Liver (tissue), 9 donors: Measurements from ENCODE around the gene EMSY. TPM values are rescaled to one million over a fixed set of nuclear protein-coding genes. Genes with fewer than 3 reads are reported as not detected.

Source experiments
- DNase-seq: peaks from one replicate; pipeline ENCODE4 v3.0.0-alpha.2; 2017; ENCODE audit warnings: low spot score
- H3K27ac ChIP-seq, 2 donors: one replicate each; pipeline ENCODE4 v1.7.0; 2013; ENCODE audit warnings: inconsistent platforms in 2 of 2, low read length in 2 of 2, control low read depth in 1 of 2, low read depth in 1 of 2, mild to moderate bottlenecking in 1 of 2
- H3K27me3 ChIP-seq, 4 donors: one replicate each; pipeline versions ENCODE4 v1.6.1 to v1.7.0; 2013; ENCODE audit warnings: low read length in 3 of 4, inconsistent platforms in 1 of 4, mild to moderate bottlenecking in 1 of 4, moderate library complexity in 1 of 4; ENCODE audit not compliant: control insufficient read depth in 4 of 4, insufficient read depth in 4 of 4
- H3K36me3 ChIP-seq, 4 donors: one replicate each; pipeline versions ENCODE4 v1.6.1 to v1.7.0; 2013; ENCODE audit warnings: low read length in 3 of 4, mild to moderate bottlenecking in 3 of 4, low read depth in 1 of 4, moderate library complexity in 1 of 4; ENCODE audit not compliant: control insufficient read depth in 4 of 4, insufficient read depth in 3 of 4
- H3K4me1 ChIP-seq, 4 donors: one replicate each; pipeline versions ENCODE4 v1.6.1 to v1.7.0; 2013; ENCODE audit warnings: low read length in 3 of 4, mild to moderate bottlenecking in 3 of 4, moderate library complexity in 1 of 4; ENCODE audit not compliant: control insufficient read depth in 4 of 4, insufficient read depth in 4 of 4
- H3K4me3 ChIP-seq, 3 donors: one replicate each; pipeline versions ENCODE4 v1.6.1 to v1.7.0; 2013; ENCODE audit warnings: low read length in 3 of 3, control low read depth in 1 of 3, low read depth in 1 of 3, mild to moderate bottlenecking in 1 of 3
- H3K9ac ChIP-seq, 2 donors: one replicate each; pipeline ENCODE4 v1.7.0; 2013; ENCODE audit warnings: low read length in 2 of 2, mild to moderate bottlenecking in 2 of 2, moderate library complexity in 2 of 2, control low read depth in 1 of 2, low read depth in 1 of 2
- H3K9me3 ChIP-seq, 4 donors: one replicate each; pipeline versions ENCODE4 v1.6.1 to v1.7.0; 2013; ENCODE audit warnings: low read length in 3 of 4; ENCODE audit not compliant: control insufficient read depth in 4 of 4
- EGR1 ChIP-seq, 2 donors: IDR thresholded peaks; 2 replicates each; pipeline ENCODE4 v1.6.1; 2016 to 2018; ENCODE audit warnings: antibody characterized with exemption in 2 of 2, low read depth in 2 of 2
- FOXA1 ChIP-seq: IDR thresholded peaks from 2 replicates; pipeline ENCODE4 v1.6.1; 2016; ENCODE audit warnings: antibody characterized with exemption
- FOXA2 ChIP-seq: IDR thresholded peaks from 2 replicates; pipeline ENCODE4 v1.6.1; 2016; ENCODE audit warnings: antibody characterized with exemption
- GABPA ChIP-seq, 2 donors: IDR thresholded peaks in 1 of 2; conservative IDR thresholded peaks in 1 of 2; 2 replicates each; pipeline ENCODE4 v1.6.1; 2016; ENCODE audit warnings: antibody characterized with exemption in 2 of 2, mild to moderate bottlenecking in 1 of 2, moderate library complexity in 1 of 2
- HNF4A ChIP-seq, 2 donors: conservative IDR thresholded peaks; 2 replicates each; pipeline ENCODE4 v1.6.1; 2016; ENCODE audit warnings: antibody characterized with exemption in 2 of 2, mild to moderate bottlenecking in 2 of 2
- HNF4G ChIP-seq: IDR thresholded peaks from 2 replicates; pipeline ENCODE4 v1.6.1; 2016; ENCODE audit warnings: antibody characterized with exemption
- JUND ChIP-seq, 2 donors: IDR thresholded peaks; 2 replicates each; pipeline ENCODE4 v1.6.1; 2016; ENCODE audit warnings: antibody characterized with exemption in 2 of 2
- MAX ChIP-seq: IDR thresholded peaks from 2 replicates; pipeline ENCODE4 v1.6.1; 2016; ENCODE audit warnings: antibody characterized with exemption
- NR2F2 ChIP-seq: IDR thresholded peaks from 2 replicates; pipeline ENCODE4 v1.6.1; 2016; ENCODE audit warnings: antibody characterized with exemption
- RAD21 ChIP-seq, 2 donors: IDR thresholded peaks; 2 replicates each; pipeline ENCODE4 v1.6.1; 2016; ENCODE audit warnings: antibody characterized with exemption in 2 of 2, mild to moderate bottlenecking in 2 of 2
- REST ChIP-seq: IDR thresholded peaks from 2 replicates; pipeline ENCODE4 v1.6.1; 2016; ENCODE audit warnings: antibody characterized with exemption, mild to moderate bottlenecking
- RXRA ChIP-seq, 2 donors: IDR thresholded peaks; 2 replicates each; pipeline ENCODE4 v1.6.1; 2017 to 2018; ENCODE audit warnings: antibody characterized with exemption in 2 of 2, mild to moderate bottlenecking in 1 of 2
- SP1 ChIP-seq: IDR thresholded peaks from 2 replicates; pipeline ENCODE4 v1.6.1; 2018; ENCODE audit warnings: antibody characterized with exemption, mild to moderate bottlenecking
- TAF1 ChIP-seq: conservative IDR thresholded peaks from 2 replicates; pipeline ENCODE4 v1.6.1; 2016; ENCODE audit warnings: antibody characterized with exemption, mild to moderate bottlenecking
- YY1 ChIP-seq: IDR thresholded peaks from 2 replicates; pipeline ENCODE4 v1.6.1; 2016; ENCODE audit warnings: antibody characterized with exemption, mild to moderate bottlenecking
- WGBS: extraction: QIAGEN DNeasy Blood & Tissue Kit; methylation state at CpG from one replicate; pipeline ENCODE4 v1.1.7; 2013; 5-methylcytosine and 5-hydroxymethylcytosine counted together
- polyA plus RNA-seq, 2 donors: library from polyadenylated mRNA; stranded (reverse) in 1 of 2; unstranded in 1 of 2; fragments of 200-250 nt in 1 of 2; fragments of >200 nt in 1 of 2; fragmentation: Nextera tagmentation in 1 of 2; extraction: Ambion mirVana in 1 of 2; gene quantifications; one replicate each; pipeline versions ENCODE4 v1.2.1 to v1.2.3, GENCODE V29; 2013 to 2015
- total RNA-seq, 2 donors: library from RNA; depleted of rRNA; stranded (reverse); fragments of >200 nt; gene quantifications; one replicate each; pipeline ENCODE4 v1.2.3, GENCODE V29; 2014
- TF ChIP-seq, protein P1 (sequence below): fragments of 150-350 bp; IDR thresholded peaks from 2 replicates; pipeline ENCODE4 v1.5.1; 2017; ENCODE audit warnings: improper control_type of control experiment, low read depth, low read length; ENCODE audit not compliant: missing input control
- TF ChIP-seq, protein P2 (sequence below): IDR thresholded peaks from 2 replicates; pipeline ENCODE4 v1.6.1; 2016; ENCODE audit warnings: antibody characterized with exemption
- TF ChIP-seq, protein P3 (sequence below): IDR thresholded peaks from 2 replicates; pipeline ENCODE4 v1.6.1; 2016; ENCODE audit warnings: antibody characterized with exemption
- donor health status: healthy.
- donor health status: healthy.
- donor health status: healthy.
- donor health status: healthy.
- donor health status: healthy.

Gene EMSY
- total and polyA plus RNA-seq, 4 donors, result 4.2 to 14.8 (median 8.9) TPM

DNA sequence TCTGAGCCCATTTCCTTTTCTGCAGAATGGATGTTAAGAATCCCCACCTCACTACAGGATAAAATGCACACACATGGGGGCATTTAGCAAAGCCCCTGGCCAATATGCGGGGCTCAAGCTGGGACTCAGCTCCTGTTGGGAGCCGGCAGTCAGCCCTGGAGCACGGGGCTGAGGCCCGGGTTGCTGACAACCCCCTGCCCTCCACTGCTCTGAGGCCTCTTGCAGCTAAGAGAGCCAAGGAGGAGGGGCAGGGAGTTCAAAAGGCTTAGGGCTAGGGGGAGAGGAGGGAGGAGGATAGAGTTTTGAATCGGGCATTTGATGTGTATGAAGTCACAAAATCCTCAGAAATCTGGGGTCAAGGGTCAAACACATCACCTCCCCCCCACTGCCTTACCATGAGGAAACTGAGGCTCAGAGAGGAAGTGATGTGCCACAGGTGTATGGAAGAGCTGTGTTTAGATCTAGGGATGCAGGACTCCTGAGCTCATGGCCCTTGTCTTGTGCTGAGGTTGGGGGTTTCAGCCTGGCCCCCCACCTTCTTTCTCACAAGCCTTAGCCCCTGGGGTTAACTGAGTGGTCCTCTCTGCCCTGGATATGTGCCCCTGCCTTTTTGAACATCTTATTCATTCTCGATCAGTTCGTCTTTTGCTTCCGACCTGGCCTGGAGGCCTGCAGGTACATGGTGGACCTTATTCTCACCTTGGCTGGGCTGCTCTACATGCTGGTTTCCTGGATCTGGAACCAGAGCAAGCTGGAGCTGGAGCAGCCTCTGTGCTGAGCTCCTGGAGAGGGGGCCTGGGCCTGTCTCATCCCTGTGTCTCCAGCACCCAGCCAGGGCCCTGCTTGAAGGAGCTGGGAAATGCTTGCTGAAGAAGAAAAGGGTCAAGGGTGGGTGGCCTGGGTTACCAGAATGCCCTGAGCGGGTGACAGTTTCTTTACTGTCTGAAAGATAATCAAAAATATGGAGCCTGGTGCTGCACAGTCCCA, 145.4 kb downstream of the EMSY start:
- H3K27ac ChIP-seq, result no peak overlapping the region
- WGBS, result 77% methylated on average over 9 of the region's 9 CpGs
- no peaks in the 10 kb centered on the region for H3K9me3 ChIP-seq
- no peaks in the 10 kb centered on the region for H3K4me1 ChIP-seq
- no peaks in the 10 kb centered on the region for H3K36me3 ChIP-seq
- no peak overlapping the region for H3K9ac ChIP-seq
- no peak for DNase-seq
- TF ChIP-seq FOXA2 (no peak), MAX (no peak), YY1 (no peak), FOXA1 (no peak), GABPA (IDR thresholded peaks at IDR 0.05 in 1 of 2, conservative IDR thresholded peaks at IDR 0.05 in 1 of 2) (no peak), EGR1 (IDR thresholded peaks at IDR 0.05; ENCODE audit: low read depth in 2 of 2) (no peak), SP1 (no peak), REST (no peak), HNF4A (conservative IDR thresholded peaks at IDR 0.05) (no peak), HNF4G (no peak), TAF1 (no peak), JUND (IDR thresholded peaks at IDR 0.05) (no peak), RAD21 (IDR thresholded peaks at IDR 0.05) (no peak), NR2F2 (no peak), RXRA (IDR thresholded peaks at IDR 0.05) (no peak)
- TF ChIP-seq, protein P1, sequence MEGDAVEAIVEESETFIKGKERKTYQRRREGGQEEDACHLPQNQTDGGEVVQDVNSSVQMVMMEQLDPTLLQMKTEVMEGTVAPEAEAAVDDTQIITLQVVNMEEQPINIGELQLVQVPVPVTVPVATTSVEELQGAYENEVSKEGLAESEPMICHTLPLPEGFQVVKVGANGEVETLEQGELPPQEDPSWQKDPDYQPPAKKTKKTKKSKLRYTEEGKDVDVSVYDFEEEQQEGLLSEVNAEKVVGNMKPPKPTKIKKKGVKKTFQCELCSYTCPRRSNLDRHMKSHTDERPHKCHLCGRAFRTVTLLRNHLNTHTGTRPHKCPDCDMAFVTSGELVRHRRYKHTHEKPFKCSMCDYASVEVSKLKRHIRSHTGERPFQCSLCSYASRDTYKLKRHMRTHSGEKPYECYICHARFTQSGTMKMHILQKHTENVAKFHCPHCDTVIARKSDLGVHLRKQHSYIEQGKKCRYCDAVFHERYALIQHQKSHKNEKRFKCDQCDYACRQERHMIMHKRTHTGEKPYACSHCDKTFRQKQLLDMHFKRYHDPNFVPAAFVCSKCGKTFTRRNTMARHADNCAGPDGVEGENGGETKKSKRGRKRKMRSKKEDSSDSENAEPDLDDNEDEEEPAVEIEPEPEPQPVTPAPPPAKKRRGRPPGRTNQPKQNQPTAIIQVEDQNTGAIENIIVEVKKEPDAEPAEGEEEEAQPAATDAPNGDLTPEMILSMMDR, result no peak
- TF ChIP-seq, protein P2, sequence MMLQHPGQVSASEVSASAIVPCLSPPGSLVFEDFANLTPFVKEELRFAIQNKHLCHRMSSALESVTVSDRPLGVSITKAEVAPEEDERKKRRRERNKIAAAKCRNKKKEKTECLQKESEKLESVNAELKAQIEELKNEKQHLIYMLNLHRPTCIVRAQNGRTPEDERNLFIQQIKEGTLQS, result no peak
- TF ChIP-seq, protein P3, sequence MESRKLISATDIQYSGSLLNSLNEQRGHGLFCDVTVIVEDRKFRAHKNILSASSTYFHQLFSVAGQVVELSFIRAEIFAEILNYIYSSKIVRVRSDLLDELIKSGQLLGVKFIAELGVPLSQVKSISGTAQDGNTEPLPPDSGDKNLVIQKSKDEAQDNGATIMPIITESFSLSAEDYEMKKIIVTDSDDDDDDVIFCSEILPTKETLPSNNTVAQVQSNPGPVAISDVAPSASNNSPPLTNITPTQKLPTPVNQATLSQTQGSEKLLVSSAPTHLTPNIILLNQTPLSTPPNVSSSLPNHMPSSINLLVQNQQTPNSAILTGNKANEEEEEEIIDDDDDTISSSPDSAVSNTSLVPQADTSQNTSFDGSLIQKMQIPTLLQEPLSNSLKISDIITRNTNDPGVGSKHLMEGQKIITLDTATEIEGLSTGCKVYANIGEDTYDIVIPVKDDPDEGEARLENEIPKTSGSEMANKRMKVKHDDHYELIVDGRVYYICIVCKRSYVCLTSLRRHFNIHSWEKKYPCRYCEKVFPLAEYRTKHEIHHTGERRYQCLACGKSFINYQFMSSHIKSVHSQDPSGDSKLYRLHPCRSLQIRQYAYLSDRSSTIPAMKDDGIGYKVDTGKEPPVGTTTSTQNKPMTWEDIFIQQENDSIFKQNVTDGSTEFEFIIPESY, result no peak
- H3K27me3 ChIP-seq, result no peaks in the 10 kb centered on the region
- no peak overlapping the region for H3K4me3 ChIP-seq
